GM19023 (cell line): ENCODE data around the gene ZNF827.

ENCODE experiments used
- ATAC-seq: cut with Tn5 transposase; IDR thresholded peaks from one replicate; pipeline ENCODE4 v1.9.1; 2021; ENCODE audit warnings: mild to moderate bottlenecking, moderate library complexity; ENCODE audit not compliant: unreplicated experiment

Gene ZNF827

DNA sequence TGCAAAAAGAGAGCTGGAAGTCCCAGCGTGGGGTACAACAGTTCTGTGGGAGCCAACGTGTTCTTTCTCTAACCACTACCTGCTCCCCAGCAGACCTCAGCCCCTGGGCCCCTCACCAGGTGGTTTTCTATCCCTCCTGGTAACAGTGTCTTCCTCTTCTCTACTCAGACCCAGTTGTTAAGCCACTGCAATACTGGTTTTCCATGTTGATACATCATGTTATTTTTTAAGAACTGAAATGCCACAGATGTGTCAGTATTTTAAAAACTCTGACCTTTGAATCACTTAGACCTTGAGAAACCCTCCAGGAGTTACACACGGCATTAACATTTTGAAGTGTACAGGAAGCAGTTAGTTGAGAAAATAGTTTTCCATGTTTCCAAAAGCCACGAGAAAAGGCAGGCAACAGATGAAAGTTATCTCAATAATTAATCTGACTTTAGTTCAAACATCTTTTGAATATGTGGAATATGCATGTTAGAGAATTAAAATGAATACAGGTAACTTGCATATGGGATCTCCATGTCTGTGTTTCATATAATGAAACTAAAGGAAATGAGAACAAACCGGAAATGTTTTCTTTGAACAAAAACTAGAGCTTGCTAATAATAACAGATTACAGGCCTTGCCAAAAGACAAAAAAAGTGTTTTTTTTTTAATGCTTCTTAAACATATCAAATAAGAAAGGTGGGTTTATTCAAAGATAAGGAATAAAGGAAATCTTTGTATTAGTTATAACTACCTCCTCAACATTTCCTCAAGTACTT is 108.8 kb downstream of the ZNF827 start:
- ATAC-seq, result peak; percentile 53

GRCh38 chr4:145828802-145829485 is 109.7 kb downstream of the ZNF827 start:
- ATAC-seq, result peak; percentile 65

DNA sequence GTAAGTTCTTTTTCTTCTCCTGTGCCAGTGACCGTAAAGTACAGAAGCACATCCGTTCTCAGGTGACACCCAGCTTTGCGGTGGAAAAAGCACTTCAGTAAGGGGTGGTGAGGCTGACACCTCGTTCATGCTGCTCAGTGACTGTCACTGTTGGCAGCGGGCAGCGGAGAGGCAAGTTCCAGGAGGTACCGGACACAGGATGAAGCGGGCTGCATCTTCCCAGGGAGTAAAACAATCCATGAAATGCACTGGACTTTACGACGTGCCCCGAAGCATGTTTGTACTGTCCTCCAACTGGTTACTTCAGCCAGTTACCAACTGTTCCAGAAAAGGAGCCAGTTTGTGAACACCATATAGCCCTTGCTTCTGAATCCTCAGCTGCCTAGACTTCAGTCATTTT is 110.7 kb downstream of the ZNF827 start:
- no peak for ATAC-seq

- ATAC-seq, result no peak
Measured at GRCh38 chr4:145825255-145825654, 113.4 kb downstream of the ZNF827 start.

DNA sequence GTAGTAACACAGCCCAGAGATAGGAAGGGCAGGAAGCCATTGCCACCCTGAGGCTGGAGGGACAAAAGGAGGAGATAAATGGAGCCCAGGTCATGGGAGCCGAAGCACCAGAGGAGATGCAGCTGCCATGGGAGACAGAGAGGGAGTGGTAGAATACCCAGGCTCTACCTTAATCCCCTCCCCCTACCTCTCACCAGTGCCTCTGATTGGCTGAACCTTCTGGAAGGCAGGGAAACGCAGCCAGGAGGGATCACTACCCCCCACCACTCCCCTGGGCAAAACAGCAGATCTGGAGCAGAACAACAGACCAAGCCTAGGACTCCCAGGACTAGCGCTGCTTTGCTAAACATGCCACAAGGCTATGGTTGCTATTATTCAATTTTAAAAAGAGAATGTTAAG is 114.2 kb downstream of the ZNF827 start:
- no peak for ATAC-seq

GRCh38 chr4:145823743-145824142 is 114.9 kb downstream of the ZNF827 start:
- no peak for ATAC-seq

- no peak for ATAC-seq
Measured at GRCh38 chr4:145822581-145822980, 116.0 kb downstream of the ZNF827 start.

- ATAC-seq, result no peak
Measured at GRCh38 chr4:145822181-145822580, 116.4 kb downstream of the ZNF827 start.

DNA sequence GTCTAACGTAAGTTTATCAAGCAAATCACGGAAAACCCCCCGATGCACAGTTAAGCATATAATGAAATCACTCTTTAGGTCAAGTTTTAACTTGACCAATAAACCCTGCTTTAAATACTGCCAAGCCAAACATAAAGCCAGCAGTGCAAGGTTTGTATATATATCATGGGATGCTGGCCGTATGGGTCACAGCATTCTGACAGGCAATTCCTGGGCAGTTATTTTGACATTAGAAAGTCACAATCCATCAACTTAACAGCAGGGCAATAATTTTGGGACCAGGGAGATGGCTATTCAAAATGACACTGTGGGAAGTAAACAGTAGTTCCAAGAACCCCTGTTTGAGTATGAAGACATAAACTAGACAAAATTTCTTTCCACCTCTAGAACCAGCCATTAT is 116.9 kb downstream of the ZNF827 start:
- no peak for ATAC-seq

DNA sequence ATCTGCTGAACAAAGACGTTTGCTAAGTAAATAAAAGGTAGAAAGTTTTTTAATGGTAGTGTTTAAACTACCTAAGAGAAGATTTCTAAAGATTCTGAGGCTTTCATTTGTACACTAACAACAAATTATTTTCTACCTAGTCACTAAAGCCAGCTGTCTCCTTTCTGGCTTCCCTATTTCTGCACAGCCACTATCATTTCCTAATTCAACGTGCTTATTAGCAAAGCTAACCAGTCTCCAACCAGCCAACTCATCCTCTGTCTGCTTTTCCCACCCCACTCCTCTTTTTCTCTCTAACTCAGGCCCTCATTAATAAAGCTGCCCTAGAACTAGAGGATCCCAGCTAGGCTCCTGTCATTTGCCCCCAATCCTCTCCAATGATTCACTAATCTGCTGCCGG is 118.2 kb downstream of the ZNF827 start:
- no peak for ATAC-seq

GRCh38 chr4:145819853-145820181 is 118.8 kb downstream of the ZNF827 start:
- no peak for ATAC-seq

- no peak for ATAC-seq
Measured at GRCh38 chr4:145819101-145819852, 119.3 kb downstream of the ZNF827 start.

DNA sequence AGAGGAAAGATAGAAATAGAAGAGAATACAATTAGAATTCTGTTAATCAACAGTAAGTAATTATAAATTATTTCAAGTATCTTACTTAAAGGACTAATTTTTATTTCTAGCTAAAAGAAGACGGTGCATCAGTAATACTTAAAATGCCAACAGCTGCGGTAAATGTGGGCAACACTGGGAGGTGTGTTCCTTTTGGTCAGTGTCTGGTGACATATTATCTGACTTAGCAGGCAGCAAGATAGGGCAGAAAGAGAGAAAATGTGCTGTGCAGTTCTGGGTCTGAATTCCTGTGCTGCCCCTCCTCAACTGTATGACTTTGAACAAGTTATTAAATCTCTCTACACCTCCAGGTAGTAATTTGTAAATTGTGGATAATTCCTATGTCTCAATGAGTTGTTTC is 120.6 kb downstream of the ZNF827 start:
- no peak for ATAC-seq

- ATAC-seq, result no peak
Measured at GRCh38 chr4:145816091-145816490, 122.5 kb downstream of the ZNF827 start.

GRCh38 chr4:145815626-145816025 is 123.0 kb downstream of the ZNF827 start:
- no peak for ATAC-seq

DNA sequence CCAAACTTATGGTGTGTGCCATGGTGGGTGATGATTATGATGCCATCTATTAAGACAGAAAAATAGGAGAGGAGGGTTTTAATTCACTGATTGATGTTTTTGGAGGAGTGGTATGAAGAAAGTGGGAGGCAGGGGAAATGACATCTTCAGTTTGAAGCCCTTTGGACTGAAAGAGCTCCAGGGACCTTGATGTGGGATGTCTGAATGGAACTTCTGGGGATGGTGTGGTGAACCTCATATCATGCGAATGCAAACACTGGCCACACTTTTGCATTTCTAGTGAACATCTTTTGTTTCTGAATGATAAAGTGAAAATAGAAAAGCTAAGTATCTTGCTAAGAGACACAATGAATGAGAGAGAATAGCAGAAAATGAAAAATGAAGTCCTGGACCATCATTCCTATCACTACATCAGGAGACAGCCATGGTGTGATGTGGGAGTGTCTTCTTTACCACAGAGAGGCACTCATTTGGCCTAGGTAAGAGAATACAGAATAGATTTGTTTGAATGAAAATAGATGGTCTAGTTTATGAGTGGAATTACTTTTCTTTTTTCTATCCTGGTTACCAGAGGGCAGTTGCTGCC is 123.5 kb downstream of the ZNF827 start:
- no peak for ATAC-seq

- no peak for ATAC-seq
Measured at GRCh38 chr4:145814246-145814645, 124.4 kb downstream of the ZNF827 start.

GRCh38 chr4:145812919-145813318 is 125.7 kb downstream of the ZNF827 start:
- no peak for ATAC-seq

GRCh38 chr4:145808848-145809512 is 129.6 kb downstream of the ZNF827 start:
- peak; percentile 25 for ATAC-seq

DNA sequence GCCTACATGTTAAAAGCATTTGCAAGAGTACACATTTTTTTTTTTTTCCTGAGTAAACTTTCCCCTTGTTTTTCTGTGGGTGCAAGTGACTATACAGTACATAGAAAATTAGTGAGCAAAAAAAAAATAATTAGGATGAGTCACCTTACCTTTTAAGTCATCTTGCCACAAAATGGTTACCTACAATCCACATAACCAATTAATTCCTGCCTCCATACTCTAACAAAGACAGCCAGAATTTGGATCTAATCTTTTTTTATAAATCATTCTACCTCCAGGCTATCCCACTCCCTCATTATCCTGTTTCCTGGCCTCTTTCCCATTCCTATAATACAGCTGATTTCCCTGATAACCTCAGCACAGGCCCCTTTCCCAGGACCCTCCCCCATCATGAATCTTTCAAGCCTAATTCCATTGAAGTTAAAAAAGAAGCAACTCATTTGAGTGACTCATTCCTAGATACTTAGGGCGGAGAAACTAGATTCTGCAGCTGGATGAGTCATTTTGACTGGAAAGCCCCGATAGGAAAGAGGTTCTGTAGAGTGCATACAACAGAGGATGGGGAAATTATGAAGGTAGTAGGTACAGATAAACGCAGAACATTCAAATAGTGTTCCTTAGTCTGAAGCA is 130.5 kb downstream of the ZNF827 start:
- ATAC-seq, result peak; percentile 67

- no peak for ATAC-seq
Measured at GRCh38 chr4:145805490-145805889, 133.1 kb downstream of the ZNF827 start.
